Upper lobe of left lung (tissue), 4 donors: Measurements from ENCODE around the gene DGAT2L6.

Experiments used
- POLR2A ChIP-seq, 4 donors: fragments of 450-650 bp; IDR thresholded peaks; one replicate each; pipeline ENCODE4 v1.5.1; 2016 to 2017; ENCODE audit warnings: antibody characterized with exemption in 4 of 4, mild to moderate bottlenecking in 2 of 4
- TF ChIP-seq, protein P1 (sequence below), 6 experiments: fragments of 450-650 bp in 4 of 6; fragments of 200-600 bp in 2 of 6; sonication (generic) in 2 of 6; IDR thresholded peaks; one replicate each; pipeline ENCODE4 v1.5.1; 2016 to 2019; ENCODE audit warnings: antibody characterized with exemption in 6 of 6

DNA sequence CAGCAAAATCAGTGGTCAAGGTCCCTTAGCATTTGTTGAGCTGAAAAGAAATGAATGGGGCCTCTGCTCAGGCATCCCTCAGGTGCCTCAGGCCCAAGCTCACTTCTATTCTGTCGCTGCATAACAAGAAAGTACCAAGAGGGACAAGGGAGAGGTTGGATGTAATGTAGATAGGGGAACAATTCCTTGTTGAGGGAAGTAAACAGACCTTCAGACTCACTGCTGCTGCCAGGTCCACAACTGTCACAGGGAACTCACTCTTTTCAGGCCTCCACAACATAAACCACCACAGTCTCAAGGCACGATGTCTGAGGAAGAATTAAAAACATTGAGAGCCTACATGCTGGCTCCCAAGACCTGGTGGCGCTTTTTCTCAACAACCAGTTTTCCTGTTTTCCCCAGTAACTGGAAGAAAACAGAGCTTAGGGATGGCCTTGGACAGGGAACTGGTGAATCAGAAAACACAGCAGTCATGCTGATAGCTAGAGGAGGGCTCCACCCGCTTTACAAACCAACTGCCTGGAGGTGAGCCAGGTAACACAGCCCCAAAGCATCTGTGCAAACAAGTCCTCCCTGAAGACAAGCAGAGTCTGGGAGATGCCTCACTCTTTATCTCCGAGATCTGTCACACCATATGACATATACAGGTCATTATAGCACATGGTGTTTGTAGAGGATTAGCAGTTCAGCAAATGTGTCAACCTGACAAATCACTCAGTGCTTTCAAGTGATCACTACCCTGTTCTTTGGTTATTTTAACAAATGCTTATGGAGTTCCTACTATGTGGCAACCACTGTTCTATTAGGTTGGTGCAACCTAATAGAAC, 42.9 kb downstream of the DGAT2L6 start:
- no peak for TF ChIP-seq POLR2A (IDR thresholded peaks at IDR 0.05)
- TF ChIP-seq, protein P1, sequence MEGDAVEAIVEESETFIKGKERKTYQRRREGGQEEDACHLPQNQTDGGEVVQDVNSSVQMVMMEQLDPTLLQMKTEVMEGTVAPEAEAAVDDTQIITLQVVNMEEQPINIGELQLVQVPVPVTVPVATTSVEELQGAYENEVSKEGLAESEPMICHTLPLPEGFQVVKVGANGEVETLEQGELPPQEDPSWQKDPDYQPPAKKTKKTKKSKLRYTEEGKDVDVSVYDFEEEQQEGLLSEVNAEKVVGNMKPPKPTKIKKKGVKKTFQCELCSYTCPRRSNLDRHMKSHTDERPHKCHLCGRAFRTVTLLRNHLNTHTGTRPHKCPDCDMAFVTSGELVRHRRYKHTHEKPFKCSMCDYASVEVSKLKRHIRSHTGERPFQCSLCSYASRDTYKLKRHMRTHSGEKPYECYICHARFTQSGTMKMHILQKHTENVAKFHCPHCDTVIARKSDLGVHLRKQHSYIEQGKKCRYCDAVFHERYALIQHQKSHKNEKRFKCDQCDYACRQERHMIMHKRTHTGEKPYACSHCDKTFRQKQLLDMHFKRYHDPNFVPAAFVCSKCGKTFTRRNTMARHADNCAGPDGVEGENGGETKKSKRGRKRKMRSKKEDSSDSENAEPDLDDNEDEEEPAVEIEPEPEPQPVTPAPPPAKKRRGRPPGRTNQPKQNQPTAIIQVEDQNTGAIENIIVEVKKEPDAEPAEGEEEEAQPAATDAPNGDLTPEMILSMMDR (IDR thresholded peaks at IDR 0.05): no peak
